SU-DHL-6 (cell line): ENCODE data around the gene LCP2.

Source experiments
- H2AFZ ChIP-seq: fragments of 200-600 bp; sonication (generic); 2 replicates; pipeline ENCODE4 v1.6.1; 2014; ENCODE audit warnings: low read depth, mild to moderate bottlenecking, moderate library complexity, mixed read lengths, antibody characterized with exemption, low read length; ENCODE audit not compliant: severe bottlenecking
- H3F3A ChIP-seq: fragments of 200-600 bp; shearing (Covaris generic); 2 replicates; pipeline ENCODE4 v1.6.0; 2016; ENCODE audit warnings: antibody characterized with exemption, mild to moderate bottlenecking; ENCODE audit not compliant: insufficient read depth
- H3K27ac ChIP-seq: fragments of 200-600 bp; sonication (generic); 2 replicates; pipeline ENCODE4 v1.5.1; 2016; ENCODE audit warnings: low read depth, mild to moderate bottlenecking, low read length, moderate library complexity, mixed read lengths
- H3K27me3 ChIP-seq: fragments of 200-600 bp; sonication (generic), shearing (Covaris generic); 2 replicates; pipeline ENCODE4 v1.6.0; 2014; ENCODE audit warnings: mild to moderate bottlenecking, low read length
- H3K36me3 ChIP-seq: fragments of 200-600 bp; sonication (generic); 2 replicates; pipeline ENCODE4 v1.6.1; 2014; ENCODE audit warnings: mild to moderate bottlenecking, low read length, mixed read lengths
- H3K4me2 ChIP-seq: fragments of 300-600, 200-600 bp; shearing (Covaris generic), sonication (generic); 2 replicates; pipeline ENCODE4 v1.6.0; 2014; ENCODE audit warnings: low read length, low read depth, mild to moderate bottlenecking; ENCODE audit not compliant: poor library complexity, severe bottlenecking
- H3K4me3 ChIP-seq: fragments of 200-600 bp; sonication (generic); 2 replicates; pipeline ENCODE4 v1.5.1; 2014; ENCODE audit warnings: antibody characterized with exemption, low read length, mild to moderate bottlenecking, mixed read lengths; ENCODE audit not compliant: insufficient read depth, poor library complexity, severe bottlenecking
- H3K79me2 ChIP-seq: fragments of 200-600 bp; sonication (generic); 2 replicates; pipeline ENCODE4 v1.6.1; 2014; ENCODE audit warnings: mild to moderate bottlenecking, low read length, moderate library complexity; ENCODE audit not compliant: insufficient read depth
- H3K9ac ChIP-seq: fragments of 200-600 bp; sonication (generic); 2 replicates; pipeline ENCODE4 v1.7.0; 2014; ENCODE audit warnings: mild to moderate bottlenecking, low read length
- H3K9me2 ChIP-seq: fragments of 200-600 bp; sonication (generic); replicated peaks from 2 replicates; pipeline ENCODE4 v1.6.1; 2014; ENCODE audit warnings: low read length; ENCODE audit not compliant: insufficient read depth
- H3K9me3 ChIP-seq: fragments of 200-600 bp; sonication (generic); 2 replicates; pipeline ENCODE4 v1.6.1; 2014; ENCODE audit warnings: low read length, mixed read lengths; ENCODE audit not compliant: insufficient read depth
- H4K20me1 ChIP-seq: fragments of 200-600 bp; sonication (generic); 2 replicates; pipeline ENCODE4 v1.6.1; 2014; ENCODE audit warnings: low read depth, mild to moderate bottlenecking, antibody characterized with exemption, low read length, moderate library complexity, mixed read lengths
- CTCF ChIP-seq: fragments of 200-600 bp; sonication (generic); IDR thresholded peaks from one replicate; pipeline ENCODE4 v1.5.1; 2017; ENCODE audit warnings: antibody characterized with exemption, mild to moderate bottlenecking, low read length, moderate library complexity; ENCODE audit not compliant: insufficient read depth, poor library complexity, severe bottlenecking
- EZH2phosphoT487 ChIP-seq: fragments of 200-600 bp; sonication (generic), shearing (Covaris generic); conservative IDR thresholded peaks from 2 replicates; pipeline ENCODE4 v1.6.1; 2018; ENCODE audit warnings: mild to moderate bottlenecking, antibody characterized with exemption, low read length, moderate library complexity, mixed read lengths

LCP2 gene

GRCh38 chr5:170312666-170313065 is 15.1 kb upstream of the LCP2 start:
- H3K36me3 ChIP-seq = no peaks in the 10 kb centered on the region
- no peaks in the 10 kb centered on the region for H3K79me2 ChIP-seq
- no peaks in the 10 kb centered on the region for H4K20me1 ChIP-seq
- no peak overlapping the region for H3K27ac ChIP-seq
- no peak overlapping the region for H3K4me2 ChIP-seq
- no peaks in the 10 kb centered on the region for H3K9me3 ChIP-seq
- no peaks in the 10 kb centered on the region for H3K27me3 ChIP-seq
- H3K4me3 ChIP-seq = no peak overlapping the region
- H3K9ac ChIP-seq = no peak overlapping the region
- H3F3A ChIP-seq = no peaks in the 10 kb centered on the region
- no peak overlapping the region for H2AFZ ChIP-seq
- H3K9me2 ChIP-seq = no peaks in the 10 kb centered on the region
- no peak for TF ChIP-seq EZH2phosphoT487

- no peaks in the 10 kb centered on the region for H3K9me3 ChIP-seq
- H2AFZ ChIP-seq = no peak overlapping the region
- H4K20me1 ChIP-seq = no peaks in the 10 kb centered on the region
- H3K27ac ChIP-seq = no peak overlapping the region
- H3K27me3 ChIP-seq = no peaks in the 10 kb centered on the region
- H3K79me2 ChIP-seq = no peaks in the 10 kb centered on the region
- H3K4me2 ChIP-seq = no peak overlapping the region
- H3K9me2 ChIP-seq = no peaks in the 10 kb centered on the region
- no peak overlapping the region for H3K4me3 ChIP-seq
- no peaks in the 10 kb centered on the region for H3F3A ChIP-seq
- TF ChIP-seq EZH2phosphoT487 (no peak), CTCF (no peak)
- H3K9ac ChIP-seq = no peak overlapping the region
- no peaks in the 10 kb centered on the region for H3K36me3 ChIP-seq
Measured at GRCh38 chr5:170312301-170312595, 14.7 kb upstream of the LCP2 start.

GRCh38 chr5:170311511-170312300 is 14.1 kb upstream of the LCP2 start:
- Histone ChIP-seq H4K20me1 (no peaks in the 10 kb centered on the region), H3K27me3 (no peaks in the 10 kb centered on the region), H3K79me2 (no peaks in the 10 kb centered on the region), H3K9ac (no peak overlapping the region), H3K27ac (no peak overlapping the region), H3F3A (no peaks in the 10 kb centered on the region), H3K9me3 (no peaks in the 10 kb centered on the region), H3K4me2 (no peak overlapping the region), H3K4me3 (no peak overlapping the region), H3K9me2 (no peaks in the 10 kb centered on the region), H2AFZ (no peak overlapping the region), H3K36me3 (no peaks in the 10 kb centered on the region)
- TF ChIP-seq EZH2phosphoT487 (no peak), CTCF (no peak)

GRCh38 chr5:170310256-170310926 is 12.8 kb upstream of the LCP2 start:
- Histone ChIP-seq H3K4me3 (no peak overlapping the region), H3K27ac (no peak overlapping the region), H3K9me3 (no peaks in the 10 kb centered on the region), H3K36me3 (no peaks in the 10 kb centered on the region), H3K9me2 (no peaks in the 10 kb centered on the region), H2AFZ (no peak overlapping the region), H3F3A (no peaks in the 10 kb centered on the region), H3K79me2 (no peaks in the 10 kb centered on the region), H4K20me1 (no peaks in the 10 kb centered on the region), H3K9ac (no peak overlapping the region), H3K4me2 (no peak overlapping the region), H3K27me3 (no peaks in the 10 kb centered on the region)
- TF ChIP-seq EZH2phosphoT487 (no peak), CTCF (no peak)
